Skeletal muscle cell (primary cell): ENCODE data around the gene UGGT2.

ENCODE experiments used
- DNase-seq: peaks from one replicate; pipeline ENCODE4 v3.0.0-alpha.2; 2010; ENCODE audit warnings: low read depth
- H3K4me3 ChIP-seq: 2 replicates; pipeline ENCODE4 v1.5.1; 2011; ENCODE audit warnings: low read depth, mild to moderate bottlenecking, control low read depth, low read length, moderate library complexity

Gene UGGT2, protein sequence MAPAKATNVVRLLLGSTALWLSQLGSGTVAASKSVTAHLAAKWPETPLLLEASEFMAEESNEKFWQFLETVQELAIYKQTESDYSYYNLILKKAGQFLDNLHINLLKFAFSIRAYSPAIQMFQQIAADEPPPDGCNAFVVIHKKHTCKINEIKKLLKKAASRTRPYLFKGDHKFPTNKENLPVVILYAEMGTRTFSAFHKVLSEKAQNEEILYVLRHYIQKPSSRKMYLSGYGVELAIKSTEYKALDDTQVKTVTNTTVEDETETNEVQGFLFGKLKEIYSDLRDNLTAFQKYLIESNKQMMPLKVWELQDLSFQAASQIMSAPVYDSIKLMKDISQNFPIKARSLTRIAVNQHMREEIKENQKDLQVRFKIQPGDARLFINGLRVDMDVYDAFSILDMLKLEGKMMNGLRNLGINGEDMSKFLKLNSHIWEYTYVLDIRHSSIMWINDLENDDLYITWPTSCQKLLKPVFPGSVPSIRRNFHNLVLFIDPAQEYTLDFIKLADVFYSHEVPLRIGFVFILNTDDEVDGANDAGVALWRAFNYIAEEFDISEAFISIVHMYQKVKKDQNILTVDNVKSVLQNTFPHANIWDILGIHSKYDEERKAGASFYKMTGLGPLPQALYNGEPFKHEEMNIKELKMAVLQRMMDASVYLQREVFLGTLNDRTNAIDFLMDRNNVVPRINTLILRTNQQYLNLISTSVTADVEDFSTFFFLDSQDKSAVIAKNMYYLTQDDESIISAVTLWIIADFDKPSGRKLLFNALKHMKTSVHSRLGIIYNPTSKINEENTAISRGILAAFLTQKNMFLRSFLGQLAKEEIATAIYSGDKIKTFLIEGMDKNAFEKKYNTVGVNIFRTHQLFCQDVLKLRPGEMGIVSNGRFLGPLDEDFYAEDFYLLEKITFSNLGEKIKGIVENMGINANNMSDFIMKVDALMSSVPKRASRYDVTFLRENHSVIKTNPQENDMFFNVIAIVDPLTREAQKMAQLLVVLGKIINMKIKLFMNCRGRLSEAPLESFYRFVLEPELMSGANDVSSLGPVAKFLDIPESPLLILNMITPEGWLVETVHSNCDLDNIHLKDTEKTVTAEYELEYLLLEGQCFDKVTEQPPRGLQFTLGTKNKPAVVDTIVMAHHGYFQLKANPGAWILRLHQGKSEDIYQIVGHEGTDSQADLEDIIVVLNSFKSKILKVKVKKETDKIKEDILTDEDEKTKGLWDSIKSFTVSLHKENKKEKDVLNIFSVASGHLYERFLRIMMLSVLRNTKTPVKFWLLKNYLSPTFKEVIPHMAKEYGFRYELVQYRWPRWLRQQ (N-terminal part only)

DNA sequence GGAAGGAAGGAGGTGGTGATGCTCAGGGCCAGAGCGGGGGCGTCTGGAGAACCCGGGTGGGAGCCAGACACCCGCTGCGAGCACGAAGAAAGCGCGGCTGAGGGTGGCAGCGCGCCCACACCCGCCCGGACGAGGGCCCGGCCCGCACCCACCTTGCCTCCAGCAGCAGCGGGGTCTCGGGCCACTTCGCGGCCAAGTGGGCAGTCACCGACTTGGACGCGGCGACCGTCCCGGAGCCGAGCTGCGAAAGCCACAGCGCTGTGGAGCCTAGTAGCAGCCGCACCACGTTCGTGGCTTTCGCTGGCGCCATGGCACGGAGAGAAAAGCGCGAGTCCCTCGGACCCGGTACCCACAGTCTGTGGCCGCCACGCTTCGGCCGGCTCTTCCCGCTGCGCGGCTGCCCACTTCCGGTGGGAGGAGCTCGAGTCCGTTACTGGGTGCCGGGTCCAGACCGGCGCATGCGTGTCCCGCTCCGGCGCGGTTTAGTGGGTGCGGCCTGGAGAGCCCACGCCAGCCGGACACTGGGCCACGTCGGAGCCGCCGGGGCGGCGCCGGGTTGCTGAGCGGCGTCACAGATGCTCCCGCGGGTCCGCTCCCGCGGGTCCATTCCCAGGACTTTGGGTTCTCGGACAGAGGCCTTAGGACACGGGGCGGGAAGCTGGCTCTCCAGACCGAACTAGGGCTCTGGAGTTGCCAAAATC is at the start of gene UGGT2:
Gene UGGT2 (minus strand): TSS at position 399 of the 701 bp plus-strand sequence. CDS start 89 bp downstream, at position 310.
- peak within 1 kb of the TSS; percentile 98 for H3K4me3 ChIP-seq
- peak; percentile 90 for DNase-seq

- no peak for DNase-seq
- H3K4me3 ChIP-seq: no peak overlapping the region
These were observed 47.4 kb upstream of the UGGT2 start for GRCh38 chr13:96100457-96101220.

DNA sequence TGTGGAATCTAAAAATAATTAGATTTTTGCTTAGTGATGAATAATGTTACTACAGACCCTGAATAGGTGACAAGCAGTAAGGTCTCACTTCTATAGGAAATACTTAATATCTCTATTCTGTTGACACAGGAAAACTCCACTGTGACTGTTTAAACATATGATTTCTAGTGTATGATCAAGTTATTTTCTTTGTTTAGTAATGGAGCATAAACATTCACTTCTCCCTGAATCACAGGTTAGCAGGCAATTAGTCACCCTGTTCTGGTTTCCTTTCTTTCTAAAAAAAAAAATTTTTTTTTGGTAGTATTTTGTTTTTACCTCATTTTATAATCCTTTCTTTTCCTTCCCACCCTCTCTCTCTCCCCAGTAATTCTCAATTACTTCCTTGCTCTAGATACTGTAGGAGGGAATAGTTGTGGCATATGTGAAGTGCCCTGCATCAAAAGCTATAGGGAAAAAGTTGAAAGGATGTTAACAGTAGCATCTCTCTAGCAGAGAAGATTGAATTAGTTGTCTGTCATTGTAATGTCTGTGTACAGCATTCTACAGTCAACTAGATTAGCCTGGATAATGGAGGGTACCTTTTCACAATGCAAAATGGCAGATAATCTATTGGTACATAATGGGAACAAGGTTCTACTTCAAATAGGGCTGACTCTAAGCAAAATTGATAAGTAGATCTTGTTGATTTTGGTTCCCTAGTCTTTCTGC is 40.2 kb upstream of the UGGT2 start:
- DNase-seq: no peak

DNA sequence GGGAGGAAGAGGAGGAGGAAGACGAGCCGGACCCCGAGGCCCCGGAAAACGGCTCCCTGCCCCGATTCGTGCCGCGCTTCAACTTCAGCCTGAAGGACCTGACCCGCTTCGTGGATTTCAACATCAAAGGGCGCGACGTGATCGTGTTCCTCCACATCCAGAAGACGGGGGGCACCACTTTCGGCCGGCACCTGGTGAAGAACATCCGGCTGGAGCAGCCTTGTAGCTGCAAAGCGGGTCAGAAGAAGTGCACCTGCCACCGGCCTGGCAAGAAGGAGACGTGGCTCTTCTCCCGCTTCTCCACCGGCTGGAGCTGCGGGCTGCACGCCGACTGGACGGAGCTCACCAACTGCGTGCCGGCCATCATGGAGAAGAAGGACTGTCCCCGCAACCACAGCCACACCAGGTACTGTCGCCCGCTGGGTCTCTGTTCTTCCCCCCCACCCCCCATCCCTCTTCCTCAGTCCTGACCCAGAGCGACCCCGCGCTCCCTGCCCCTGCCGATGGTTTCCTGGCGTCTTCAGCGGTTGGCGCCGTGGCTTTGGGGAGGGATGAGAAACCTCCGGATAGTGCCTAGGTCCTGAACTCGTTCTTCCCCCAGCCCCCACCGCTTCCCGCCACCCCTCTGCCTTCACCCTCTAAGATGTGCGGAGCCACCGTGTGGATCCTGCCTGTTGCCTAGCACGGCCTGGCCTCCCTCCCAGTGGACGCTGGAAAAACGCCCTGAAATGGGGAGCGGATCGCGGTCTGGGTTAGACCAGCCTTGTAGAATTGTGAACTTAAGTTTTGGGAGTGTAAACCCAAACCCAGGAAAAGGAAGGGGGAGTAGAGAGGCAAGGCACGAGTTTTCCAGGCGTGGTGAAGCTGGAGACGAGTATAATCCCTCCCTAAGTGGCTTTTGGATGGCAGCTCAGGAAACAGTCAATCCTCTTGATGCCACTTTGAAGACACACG is 38.2 kb upstream of the UGGT2 start:
- peak overlapping the region; percentile 59 for H3K4me3 ChIP-seq
- DNase-seq: no peak

More for the DNA sequence above, 40.2 kb upstream of the UGGT2 start:
- no peak overlapping the region for H3K4me3 ChIP-seq

DNA sequence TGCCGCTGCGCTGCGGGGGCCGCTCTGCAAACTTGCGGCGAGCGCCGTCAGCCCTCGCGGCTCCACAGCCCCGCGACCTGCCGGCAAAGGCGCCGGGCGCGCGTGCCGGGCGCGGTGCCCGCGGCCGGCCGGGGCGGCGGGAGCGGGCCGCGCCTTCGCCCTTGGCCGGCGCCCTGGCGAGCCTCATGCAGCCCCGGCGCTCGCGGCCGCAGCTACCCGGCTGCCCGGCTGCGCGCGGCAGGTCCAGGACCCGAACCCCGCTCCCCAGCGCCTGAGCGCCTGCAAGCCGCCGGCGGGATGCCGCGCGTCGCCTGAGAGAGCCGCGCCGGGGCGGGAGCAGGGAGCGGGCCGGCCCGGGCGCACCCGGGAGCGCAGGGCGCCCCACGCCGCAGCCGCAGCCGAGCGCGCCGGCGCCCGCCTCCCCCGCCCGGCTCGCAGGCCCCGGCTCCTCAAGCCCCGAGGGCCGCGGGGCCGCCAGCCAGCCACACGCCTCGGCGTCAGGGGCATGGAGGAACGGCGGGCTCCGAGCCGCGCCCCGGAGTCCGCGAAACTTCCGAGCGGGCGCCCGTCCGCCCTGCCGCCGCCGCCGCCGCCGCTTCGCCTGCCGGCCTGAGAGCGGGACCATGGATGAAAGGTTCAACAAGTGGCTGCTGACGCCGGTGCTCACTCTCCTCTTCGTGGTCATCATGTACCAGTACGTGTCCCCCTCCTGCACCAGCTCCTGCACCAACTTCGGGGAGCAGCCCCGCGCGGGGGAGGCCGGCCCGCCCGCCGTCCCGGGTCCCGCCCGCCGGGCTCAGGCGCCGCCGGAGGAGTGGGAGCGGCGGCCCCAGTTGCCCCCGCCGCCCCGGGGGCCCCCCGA is 37.3 kb upstream of the UGGT2 start:
- DNase-seq: no peak
- H3K4me3 ChIP-seq: peak overlapping the region; percentile 59

DNA sequence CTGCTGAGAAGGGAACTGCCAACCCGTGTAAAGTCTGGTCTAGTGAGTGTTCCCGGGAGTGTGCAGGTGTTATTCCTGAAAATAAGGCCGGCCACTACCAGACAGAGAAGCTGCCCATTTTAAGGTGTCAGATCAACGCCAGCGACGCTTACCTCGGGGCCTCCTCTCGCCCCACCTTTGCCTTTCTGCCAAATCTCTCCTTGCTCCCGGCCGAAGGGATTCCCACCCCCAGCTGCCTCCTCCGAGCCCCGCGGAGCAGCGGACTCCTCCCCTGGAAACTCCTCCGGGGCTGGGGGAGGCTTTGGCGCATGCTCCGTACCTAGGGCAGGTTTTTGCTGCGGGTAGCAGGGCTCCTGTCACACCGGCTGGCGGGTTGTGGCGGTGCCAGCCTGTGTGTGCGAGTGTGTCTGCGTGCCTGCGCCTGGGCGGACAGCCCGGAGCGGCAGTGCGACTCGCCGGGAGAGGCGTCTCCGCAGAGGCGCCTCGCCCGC is 36.6 kb upstream of the UGGT2 start, which contains the start of gene HS6ST3:
Gene HS6ST3 (plus strand): TSS at position 359 of the 491 bp plus-strand sequence.
- no peak for DNase-seq
- peak within 1 kb of the TSS; percentile 59 for H3K4me3 ChIP-seq

DNA sequence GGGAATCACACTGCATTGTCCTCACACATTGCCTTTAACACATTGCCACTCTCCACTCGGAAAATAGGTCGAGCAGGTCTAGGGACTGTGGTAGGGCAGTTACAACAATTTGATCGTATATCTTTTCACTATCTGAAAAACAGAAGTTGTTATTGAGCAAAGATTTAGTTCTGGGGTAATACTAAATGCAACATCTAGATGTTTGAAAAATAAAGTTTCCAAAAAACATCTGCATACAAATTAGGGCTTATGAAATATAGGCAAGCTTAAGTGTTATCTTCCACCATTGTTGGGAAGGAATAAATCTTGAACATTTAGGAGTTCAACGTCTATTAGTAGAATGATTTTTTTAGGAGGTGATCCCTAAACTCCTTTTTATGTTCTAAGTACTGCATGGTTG is 35.9 kb upstream of the UGGT2 start:
- H3K4me3 ChIP-seq: no peak overlapping the region
- no peak for DNase-seq

GRCh38 chr13:96086736-96087135 is 33.5 kb upstream of the UGGT2 start:
- DNase-seq: no peak
- no peak overlapping the region for H3K4me3 ChIP-seq

GRCh38 chr13:96082640-96083039 is 29.4 kb upstream of the UGGT2 start:
- peak; percentile 3 for DNase-seq
- no peak overlapping the region for H3K4me3 ChIP-seq

GRCh38 chr13:96081888-96082287 is 28.7 kb upstream of the UGGT2 start:
- no peak overlapping the region for H3K4me3 ChIP-seq
- no peak for DNase-seq

- DNase-seq: no peak
- no peak overlapping the region for H3K4me3 ChIP-seq
These were observed 27.5 kb upstream of the UGGT2 start for GRCh38 chr13:96080676-96081075.

GRCh38 chr13:96075953-96076543 is 22.8 kb upstream of the UGGT2 start:
- H3K4me3 ChIP-seq: no peak overlapping the region
- DNase-seq: no peak

DNA sequence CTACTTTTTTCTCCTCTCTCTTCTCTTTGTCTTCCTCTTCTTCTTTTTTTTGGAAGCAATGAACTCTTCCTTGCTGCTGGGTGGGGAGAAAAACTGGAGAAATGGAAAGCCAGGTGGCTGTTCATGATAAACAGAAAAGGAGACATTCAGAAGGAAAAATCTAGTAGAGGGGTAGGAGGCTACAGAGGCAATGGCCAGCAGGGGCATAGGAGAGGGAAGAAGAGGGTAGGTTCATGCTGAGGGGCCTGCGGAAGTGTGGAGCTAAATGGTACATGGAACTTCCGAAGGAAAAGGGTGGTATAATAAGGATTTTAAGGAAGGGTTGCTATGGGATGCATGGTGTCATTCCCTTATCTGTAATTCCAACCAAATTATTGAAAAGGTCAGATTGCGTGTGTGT is 19.2 kb upstream of the UGGT2 start:
- H3K4me3 ChIP-seq: no peak overlapping the region
- no peak for DNase-seq

DNA sequence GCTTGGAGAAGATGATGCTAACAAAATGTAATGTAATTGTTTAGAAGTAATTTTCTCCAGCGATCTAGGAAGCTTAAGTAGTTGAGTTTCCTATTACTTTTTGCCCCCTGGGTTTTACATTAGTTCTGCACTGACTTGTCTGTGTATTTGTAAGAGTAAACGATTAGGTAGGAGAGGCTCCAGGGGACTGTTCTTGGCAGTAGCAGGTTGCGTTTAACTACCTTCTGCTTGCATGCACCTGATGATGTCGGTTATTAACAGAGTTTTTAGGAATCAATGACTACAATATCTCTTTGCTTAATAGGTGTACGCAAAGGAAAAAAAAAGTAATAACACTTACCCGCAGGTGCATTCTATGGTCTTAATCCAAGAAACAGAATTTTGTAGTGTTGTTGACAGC is 18.3 kb upstream of the UGGT2 start:
- no peak for DNase-seq

DNA sequence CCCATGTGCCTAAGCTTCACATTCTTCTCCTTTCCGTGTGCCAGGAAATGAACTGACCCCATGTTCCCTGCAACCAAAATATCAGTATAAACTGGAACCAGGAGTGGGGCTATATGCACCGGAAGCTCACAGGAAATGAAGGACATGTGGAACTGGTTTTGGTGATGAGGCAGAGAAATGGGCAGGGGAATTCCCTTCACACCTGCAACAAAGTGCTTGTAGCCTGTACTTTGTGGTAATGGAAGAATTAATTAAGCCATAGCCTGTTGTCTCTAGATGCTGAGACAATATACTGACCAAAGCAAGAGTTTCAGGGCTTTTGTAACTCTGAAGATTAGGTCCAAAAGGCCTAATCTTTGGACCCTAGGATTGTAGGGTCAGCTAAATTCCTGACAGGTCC is 15.5 kb upstream of the UGGT2 start:
- DNase-seq: no peak
- no peak overlapping the region for H3K4me3 ChIP-seq

More for the DNA sequence above, 18.3 kb upstream of the UGGT2 start:
- no peak overlapping the region for H3K4me3 ChIP-seq
